GM12872 (cell line): ENCODE results near the gene FBXO7.

ENCODE experiments used
- TF ChIP-seq, protein P1 (sequence below): IDR thresholded peaks from 3 replicates; pipeline ENCODE4 v1.5.1; 2011; ENCODE audit warnings: low read depth, mild to moderate bottlenecking, low read length, moderate library complexity; ENCODE audit not compliant: insufficient read depth

The FBXO7 gene

DNA sequence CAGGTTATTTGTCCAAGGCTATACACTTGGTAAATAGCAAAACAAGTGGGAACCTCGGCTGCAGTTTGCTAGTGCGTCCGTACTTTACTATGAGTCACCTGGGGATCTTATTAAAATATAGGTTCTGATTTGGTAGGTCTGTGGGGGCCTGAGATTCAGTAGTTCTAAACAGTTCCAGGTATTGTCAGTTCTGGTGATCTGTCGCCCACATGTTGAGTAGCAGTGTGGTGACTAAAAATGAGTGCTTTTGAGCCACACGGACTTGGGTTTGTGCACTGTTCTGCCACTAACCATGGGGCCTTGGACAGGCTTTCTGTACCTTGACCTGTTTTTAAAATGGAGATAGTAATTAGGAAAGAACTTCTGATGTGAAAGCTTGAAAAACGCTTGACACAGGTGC lies 15.7 kb downstream of the FBXO7 start:
- TF ChIP-seq, protein P1, sequence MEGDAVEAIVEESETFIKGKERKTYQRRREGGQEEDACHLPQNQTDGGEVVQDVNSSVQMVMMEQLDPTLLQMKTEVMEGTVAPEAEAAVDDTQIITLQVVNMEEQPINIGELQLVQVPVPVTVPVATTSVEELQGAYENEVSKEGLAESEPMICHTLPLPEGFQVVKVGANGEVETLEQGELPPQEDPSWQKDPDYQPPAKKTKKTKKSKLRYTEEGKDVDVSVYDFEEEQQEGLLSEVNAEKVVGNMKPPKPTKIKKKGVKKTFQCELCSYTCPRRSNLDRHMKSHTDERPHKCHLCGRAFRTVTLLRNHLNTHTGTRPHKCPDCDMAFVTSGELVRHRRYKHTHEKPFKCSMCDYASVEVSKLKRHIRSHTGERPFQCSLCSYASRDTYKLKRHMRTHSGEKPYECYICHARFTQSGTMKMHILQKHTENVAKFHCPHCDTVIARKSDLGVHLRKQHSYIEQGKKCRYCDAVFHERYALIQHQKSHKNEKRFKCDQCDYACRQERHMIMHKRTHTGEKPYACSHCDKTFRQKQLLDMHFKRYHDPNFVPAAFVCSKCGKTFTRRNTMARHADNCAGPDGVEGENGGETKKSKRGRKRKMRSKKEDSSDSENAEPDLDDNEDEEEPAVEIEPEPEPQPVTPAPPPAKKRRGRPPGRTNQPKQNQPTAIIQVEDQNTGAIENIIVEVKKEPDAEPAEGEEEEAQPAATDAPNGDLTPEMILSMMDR = no peak

DNA sequence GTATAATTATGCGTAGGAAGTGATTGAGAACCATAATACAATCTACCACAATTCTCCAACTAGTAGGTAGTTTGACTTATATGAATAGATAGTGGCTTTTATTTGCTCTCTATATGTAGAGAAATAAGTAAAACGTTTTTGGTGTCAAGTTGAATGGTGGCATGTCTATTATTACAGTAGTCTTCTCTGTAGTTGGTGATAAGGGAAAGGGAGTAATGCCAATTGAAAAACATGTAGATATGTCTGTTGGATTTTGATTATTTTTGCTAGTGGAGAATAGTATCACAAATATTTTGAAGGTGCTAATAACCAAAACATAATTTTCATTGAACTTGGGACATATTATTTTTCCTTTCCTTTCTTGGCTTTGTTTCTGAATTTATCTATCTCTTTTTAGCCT lies 17.5 kb downstream of the FBXO7 start:
- TF ChIP-seq, protein P1 = no peak

DNA sequence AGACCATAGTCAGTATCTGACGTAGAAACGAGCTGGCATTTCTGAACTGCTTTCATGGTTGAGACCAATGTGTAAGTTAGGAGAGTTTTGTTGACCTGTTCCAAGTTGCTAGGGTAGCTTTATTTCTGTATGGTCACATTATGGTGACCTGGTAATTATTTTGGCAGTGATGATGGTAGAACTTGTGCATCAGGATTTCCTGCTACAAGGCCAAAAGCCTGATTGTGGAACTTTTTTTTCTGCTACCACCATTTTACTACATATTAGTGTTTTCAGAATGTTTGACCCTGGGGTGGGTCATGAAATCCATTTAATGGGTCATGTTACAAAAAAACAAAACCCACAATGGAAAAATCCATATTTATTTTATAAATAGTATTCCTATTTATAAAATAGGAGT lies 18.9 kb downstream of the FBXO7 start:
- TF ChIP-seq, protein P1 = no peak

DNA sequence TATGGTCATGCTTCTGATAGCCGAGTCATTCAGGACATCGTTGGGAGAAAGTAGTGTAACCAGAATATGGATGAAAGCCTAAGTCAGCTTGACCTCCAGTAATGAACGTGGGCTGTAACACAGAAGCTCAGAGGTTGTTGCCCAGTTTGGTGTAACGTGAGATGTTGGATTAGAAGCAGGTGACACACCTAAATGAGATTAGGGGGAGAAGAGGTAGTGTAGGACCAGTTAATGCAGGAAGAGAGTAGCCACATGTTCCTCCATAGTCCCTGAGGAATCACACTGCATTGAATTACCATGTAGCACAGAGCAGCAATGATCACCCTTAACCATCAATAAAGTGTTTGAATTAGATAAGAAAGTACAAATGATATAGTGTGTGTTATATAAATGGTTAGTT lies 20.4 kb downstream of the FBXO7 start:
- TF ChIP-seq, protein P1 = no peak

DNA sequence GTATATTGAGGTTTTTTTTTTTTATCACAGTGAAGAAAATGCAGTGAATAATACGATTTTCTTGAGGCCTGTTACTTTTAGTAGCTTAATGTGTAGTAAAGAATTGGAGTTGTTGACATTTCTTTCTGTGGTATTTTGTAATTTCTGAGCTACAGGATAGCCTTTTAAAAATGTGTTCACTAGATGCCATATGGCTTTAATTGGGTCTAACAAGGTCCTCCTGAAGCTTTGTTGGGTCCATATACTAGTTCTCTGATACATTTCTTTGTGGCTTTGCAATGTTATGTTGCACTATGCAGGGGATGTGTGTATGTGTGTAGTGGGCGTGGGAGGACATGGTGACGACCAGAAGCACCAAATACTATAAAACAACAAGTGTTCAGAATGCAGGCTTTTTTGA lies 25.1 kb downstream of the FBXO7 start:
- TF ChIP-seq, protein P1 = no peak

DNA sequence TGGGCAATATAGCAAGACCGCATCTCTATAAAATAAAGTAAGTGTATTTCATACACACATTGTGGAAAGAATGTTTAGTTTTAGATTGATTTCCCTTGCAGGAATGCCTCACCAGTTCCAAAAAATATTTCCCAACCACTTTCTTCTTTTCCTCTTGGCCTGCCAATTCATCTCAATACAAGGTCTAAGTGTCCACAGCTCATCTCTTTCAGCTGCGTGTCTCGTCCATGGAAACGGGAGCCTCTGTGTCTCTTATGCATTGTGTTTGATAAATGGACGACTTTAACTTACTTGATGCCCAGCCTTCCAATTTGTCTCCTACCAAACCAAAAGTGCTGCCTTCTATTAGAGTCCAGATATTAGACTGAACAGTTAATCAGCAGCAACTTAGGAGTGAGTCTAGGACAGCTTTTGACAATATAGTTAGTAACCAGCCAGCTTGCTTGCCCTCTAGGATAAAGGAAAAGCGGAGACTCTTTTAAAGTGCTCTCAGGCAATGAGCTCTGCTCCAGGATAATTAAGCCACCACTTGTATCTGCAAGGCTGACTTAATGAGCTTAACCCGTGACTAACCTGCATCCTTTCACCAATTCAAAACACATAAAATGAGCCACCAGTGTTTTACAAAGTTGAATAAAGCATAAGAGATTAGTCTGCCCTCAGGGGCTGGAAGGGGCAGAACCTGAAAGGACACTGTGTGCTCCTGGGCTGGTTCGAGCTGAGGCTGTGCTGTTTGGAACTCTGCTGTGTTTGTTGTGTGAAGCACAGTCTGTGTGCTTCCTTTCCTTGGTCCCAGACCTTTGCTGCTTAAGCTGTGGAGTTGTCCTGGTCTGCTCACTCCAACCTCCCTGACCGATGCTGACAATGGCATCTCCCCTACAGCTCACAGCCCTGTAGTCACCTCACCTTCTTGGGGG lies 27.5 kb downstream of the FBXO7 start:
- TF ChIP-seq, protein P1 = no peak

DNA sequence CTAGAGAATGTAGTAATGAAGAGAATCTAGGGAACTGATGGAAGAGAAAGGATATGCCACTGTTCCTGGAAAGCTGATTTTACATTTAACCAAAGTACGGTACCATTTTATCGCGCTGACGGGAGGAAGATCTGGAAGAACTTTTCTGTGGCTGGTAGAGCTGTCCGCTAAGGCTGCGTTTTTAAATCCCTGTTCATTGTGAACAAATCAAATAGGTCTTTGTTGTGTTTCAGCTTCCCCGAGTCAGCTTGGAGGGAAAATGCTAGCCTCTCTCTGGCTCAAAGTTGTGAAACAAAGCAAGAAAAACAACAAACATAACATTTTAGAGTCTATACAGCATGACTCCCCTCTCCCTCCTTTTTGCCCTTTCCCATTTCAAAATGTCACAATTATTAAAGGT lies 34.4 kb downstream of the FBXO7 start:
- TF ChIP-seq, protein P1 = no peak
